Osteocyte (in vitro differentiated cells): ENCODE data around the gene IPO5. TPM values are rescaled to one million over a fixed set of nuclear protein-coding genes. Genes with fewer than 3 reads are reported as not detected.

Source experiments
- DNase-seq: peaks from one replicate; pipeline ENCODE4 v3.0.0; 2021; ENCODE audit warnings: mixed read lengths; ENCODE audit not compliant: unreplicated experiment; ENCODE audit errors: extremely low spot score
- H3K27ac Mint-ChIP-seq: one replicate; pipeline ENCODE4 v1.8.0; 2021; ENCODE audit warnings: mild to moderate bottlenecking, mixed read lengths; ENCODE audit not compliant: unreplicated experiment
- H3K27me3 Mint-ChIP-seq: one replicate; pipeline ENCODE4 v1.8.0; 2021; ENCODE audit warnings: mixed read lengths; ENCODE audit not compliant: unreplicated experiment
- H3K36me3 Mint-ChIP-seq: one replicate; pipeline ENCODE4 v1.8.0; 2021; ENCODE audit warnings: mixed read lengths; ENCODE audit not compliant: unreplicated experiment
- H3K4me1 Mint-ChIP-seq: one replicate; pipeline ENCODE4 v1.8.0; 2021; ENCODE audit warnings: mixed read lengths; ENCODE audit not compliant: unreplicated experiment
- H3K4me3 Mint-ChIP-seq: one replicate; pipeline ENCODE4 v1.8.0; 2021; ENCODE audit warnings: mild to moderate bottlenecking, moderate library complexity, mixed read lengths; ENCODE audit not compliant: unreplicated experiment
- H3K9me3 Mint-ChIP-seq: one replicate; pipeline ENCODE4 v1.8.0; 2021; ENCODE audit warnings: mixed read lengths; ENCODE audit not compliant: unreplicated experiment
- CTCF ChIP-seq: fragments of 200-600 bp; sonication (generic); IDR thresholded peaks from 2 replicates; pipeline ENCODE4 v1.5.0; 2021; ENCODE audit warnings: antibody characterized with exemption, mild to moderate bottlenecking, moderate library complexity
- long read RNA-seq: library from polyadenylated mRNA; unstranded; transcript quantifications from one replicate; pipeline ENCODE4 v2.0.0, GENCODE V29; 2021
- total RNA-seq: library from RNA; stranded (reverse); gene quantifications from 2 replicates; pipeline ENCODE4 v1.2.1, GENCODE V29; 2021

The IPO5 gene
- total RNA-seq: 143 and 145 TPM in 2 replicates
- long read RNA-seq, transcript IPO5-222 (26 exons, 3,419 nt): major isoform, 295 of 447 reads
- long read RNA-seq, partial matches to known transcripts: 130 of 447 reads
- long read RNA-seq, other reads (novel, unspliced or antisense): 18 of 447 reads

GRCh38 chr13:97953376-97953970, at the start of gene IPO5:
TSS of gene IPO5 (plus strand) at chr13:97953675. CDS start at chr13:97976697, 23,022 bp downstream.
- no peaks in the 10 kb centered on the region for H3K27me3 Mint-ChIP-seq
- H3K4me3 Mint-ChIP-seq: no peak within 1 kb of the TSS
- no peaks in the 10 kb centered on the region for H3K4me1 Mint-ChIP-seq
- no peaks in the 10 kb centered on the region for H3K36me3 Mint-ChIP-seq
- H3K9me3 Mint-ChIP-seq: no peaks in the 10 kb centered on the region
- no peak within 1 kb of the TSS for H3K27ac Mint-ChIP-seq
- TF ChIP-seq CTCF: no peak
- no peak for DNase-seq

- H3K36me3 Mint-ChIP-seq: no peaks in the 10 kb centered on the region
- H3K4me1 Mint-ChIP-seq: peaks cover 2% of the 10 kb centered on the region
- no peak overlapping the region for H3K4me3 Mint-ChIP-seq
- H3K9me3 Mint-ChIP-seq: no peaks in the 10 kb centered on the region
- TF ChIP-seq CTCF: no peak
- no peaks in the 10 kb centered on the region for H3K27me3 Mint-ChIP-seq
- no peak for DNase-seq
- H3K27ac Mint-ChIP-seq: no peak overlapping the region
Measured at GRCh38 chr13:97904059-97904458, 49.4 kb upstream of the IPO5 start.

GRCh38 chr13:97905517-97905916, 48.0 kb upstream of the IPO5 start:
- Mint-ChIP-seq H3K27ac (no peak overlapping the region), H3K4me1 (no peaks in the 10 kb centered on the region), H3K4me3 (no peak overlapping the region), H3K36me3 (no peaks in the 10 kb centered on the region), H3K27me3 (no peaks in the 10 kb centered on the region), H3K9me3 (peaks cover 1% of the 10 kb centered on the region)
- TF ChIP-seq CTCF: no peak
- DNase-seq: no peak

- H3K27me3 Mint-ChIP-seq: no peaks in the 10 kb centered on the region
- no peak for DNase-seq
- no peak overlapping the region for H3K27ac Mint-ChIP-seq
- no peaks in the 10 kb centered on the region for H3K36me3 Mint-ChIP-seq
- H3K4me3 Mint-ChIP-seq: no peak overlapping the region
- H3K4me1 Mint-ChIP-seq: no peaks in the 10 kb centered on the region
- H3K9me3 Mint-ChIP-seq: peaks cover 20% of the 10 kb centered on the region
- TF ChIP-seq CTCF: peak; percentile 41
Measured at GRCh38 chr13:97911311-97912138, 42.0 kb upstream of the IPO5 start.

GRCh38 chr13:97912139-97912535, 41.3 kb upstream of the IPO5 start:
- H3K9me3 Mint-ChIP-seq: peaks cover 20% of the 10 kb centered on the region
- DNase-seq: no peak
- no peak overlapping the region for H3K27ac Mint-ChIP-seq
- no peaks in the 10 kb centered on the region for H3K4me1 Mint-ChIP-seq
- no peak overlapping the region for H3K4me3 Mint-ChIP-seq
- no peaks in the 10 kb centered on the region for H3K36me3 Mint-ChIP-seq
- no peak for TF ChIP-seq CTCF
- no peaks in the 10 kb centered on the region for H3K27me3 Mint-ChIP-seq
